A172 (cell line): ENCODE results near the gene PDE4D. TPM values are rescaled to one million over a fixed set of nuclear protein-coding genes. Genes with fewer than 3 reads are reported as not detected.
"Not testable (repeated sequence)": the region's sequence is repeated elsewhere in the genome, so short reads cannot be mapped to it uniquely, and the experiment has no call there.

Source experiments
- DNase-seq: peaks from one replicate; pipeline ENCODE4 v3.0.0-alpha.2; 2015; ENCODE audit warnings: low spot score
- total RNA-seq: library from RNA; depleted of rRNA; stranded (reverse); fragments of >200 nt; shearing (Covaris generic); gene quantifications from 2 replicates; pipeline ENCODE4 v1.2.3, GENCODE V29; 2014

Gene PDE4D
- total RNA-seq, 1 experiment from 2014 or later: 7.6 TPM

DNA sequence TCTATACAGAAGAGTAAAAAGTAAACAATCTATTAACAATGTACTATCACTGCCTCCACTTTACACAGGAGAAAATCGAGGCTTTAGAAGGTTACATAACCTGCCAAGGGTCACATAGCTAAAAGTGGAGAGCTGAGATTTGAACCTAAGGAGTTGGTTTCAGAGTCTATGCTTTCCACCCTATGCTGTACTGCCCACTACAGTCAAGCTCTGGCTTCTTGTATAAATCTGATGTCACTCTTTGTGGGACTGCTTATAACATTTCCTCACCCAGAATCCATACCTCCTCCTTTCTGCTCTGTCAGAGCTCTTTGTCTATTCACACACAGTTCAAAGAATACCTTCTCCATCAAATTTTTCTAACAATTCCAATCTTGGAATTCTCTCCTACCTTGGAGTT is 807.5 kb downstream of the PDE4D start:
- no peak for DNase-seq

DNA sequence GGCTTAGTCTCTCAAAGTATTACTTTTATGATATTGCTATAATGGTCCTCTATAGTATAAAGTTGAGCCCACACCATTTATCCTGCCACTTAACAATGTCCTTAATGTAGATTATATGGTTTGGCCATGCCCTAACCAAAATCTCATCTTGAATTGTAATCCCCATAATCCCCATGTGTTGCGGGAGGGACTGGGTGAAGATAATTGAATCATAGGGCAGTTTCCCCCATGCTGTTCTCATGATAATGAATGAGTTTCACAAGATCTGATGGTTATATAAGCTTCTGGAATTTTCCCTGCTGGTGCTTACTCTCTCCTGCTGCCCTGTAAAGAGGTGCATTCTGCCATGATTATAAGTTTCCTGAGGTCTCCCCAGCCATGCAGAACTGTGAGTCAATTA is 811.8 kb downstream of the PDE4D start:
- no peak for DNase-seq

DNA sequence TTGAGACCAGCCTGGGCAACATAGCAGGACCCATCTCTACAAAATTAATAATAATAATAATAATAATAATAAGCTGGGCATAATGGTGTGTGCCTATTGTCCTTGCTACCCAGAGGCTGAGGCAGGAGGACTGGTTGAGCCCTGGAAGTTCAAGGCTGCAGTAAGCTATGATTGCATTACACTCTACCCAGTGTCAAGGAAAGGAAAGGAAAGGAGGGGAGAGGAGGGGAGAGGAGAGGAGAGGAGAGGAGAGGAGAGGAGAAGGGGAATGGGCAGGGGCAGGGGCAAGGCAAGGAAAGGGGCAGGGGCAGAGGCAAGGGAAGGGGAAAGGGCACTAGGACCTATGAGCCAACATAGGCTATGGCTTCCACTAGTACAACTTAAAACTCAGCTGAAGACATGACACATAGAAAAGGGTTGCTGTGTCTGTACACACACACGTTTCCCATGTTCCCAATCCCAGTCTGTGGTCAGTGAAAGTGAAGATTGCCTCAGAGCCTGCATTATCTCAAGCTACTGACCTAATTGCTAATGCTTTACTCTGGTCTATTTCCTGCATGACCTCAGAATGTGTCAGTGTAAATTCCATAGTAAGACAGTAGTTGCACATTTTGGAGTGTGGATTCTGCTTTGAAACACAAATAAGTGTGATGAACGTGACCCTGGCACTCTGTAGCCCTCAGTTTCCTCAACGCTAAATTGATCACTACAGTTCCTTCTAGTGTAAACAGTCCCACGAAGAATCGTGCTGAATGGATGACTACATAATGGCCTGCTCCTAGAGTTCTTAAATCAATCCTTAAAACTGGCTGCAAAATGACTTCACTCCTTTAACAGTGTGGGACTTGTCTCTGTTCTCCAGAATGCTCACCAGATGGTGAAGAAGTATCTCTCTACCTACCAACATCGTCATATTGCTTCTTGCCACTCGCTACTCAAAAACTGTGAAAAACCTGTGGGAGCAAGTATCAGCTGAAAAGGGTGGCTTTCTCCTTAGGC is 813.6 kb downstream of the PDE4D start:
- DNase-seq: peak; percentile 72

DNA sequence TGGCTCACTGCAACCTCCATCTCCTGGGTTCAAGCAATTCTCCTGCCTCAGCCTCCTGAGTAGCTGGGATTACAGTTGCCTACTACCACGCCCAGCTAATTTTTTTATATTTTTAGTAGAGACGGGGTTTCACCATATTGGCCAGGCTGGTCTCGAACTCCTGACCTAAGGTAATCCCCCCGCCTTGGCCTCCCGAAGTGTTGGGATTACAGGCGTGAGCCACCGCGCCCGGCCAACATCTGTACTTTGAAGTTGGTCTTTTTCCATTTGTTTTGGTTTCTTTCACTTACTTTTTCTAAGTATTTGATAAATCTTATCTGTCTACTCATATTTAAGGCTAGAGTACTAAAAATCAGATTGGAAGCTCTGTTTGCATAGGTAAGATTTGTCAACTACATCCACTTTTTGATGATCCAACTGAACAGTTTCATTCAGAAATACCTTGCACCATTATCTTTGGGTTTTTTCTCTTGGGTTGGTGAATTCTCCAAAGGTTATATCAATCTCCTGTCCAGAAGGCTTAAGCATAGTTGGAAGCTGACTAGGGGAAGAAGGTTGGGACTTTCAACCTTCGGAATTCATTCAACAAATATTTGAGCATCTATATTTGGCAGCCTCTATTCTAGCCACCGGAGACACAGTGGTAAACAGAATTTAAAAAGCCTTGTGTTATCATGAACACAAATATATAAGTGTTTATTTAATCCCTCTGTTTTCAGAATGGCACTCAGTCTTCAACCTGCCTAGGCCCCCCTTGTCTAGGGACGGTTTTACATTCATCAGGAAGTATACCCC is 821.6 kb downstream of the PDE4D start:
- no peak for DNase-seq

DNA sequence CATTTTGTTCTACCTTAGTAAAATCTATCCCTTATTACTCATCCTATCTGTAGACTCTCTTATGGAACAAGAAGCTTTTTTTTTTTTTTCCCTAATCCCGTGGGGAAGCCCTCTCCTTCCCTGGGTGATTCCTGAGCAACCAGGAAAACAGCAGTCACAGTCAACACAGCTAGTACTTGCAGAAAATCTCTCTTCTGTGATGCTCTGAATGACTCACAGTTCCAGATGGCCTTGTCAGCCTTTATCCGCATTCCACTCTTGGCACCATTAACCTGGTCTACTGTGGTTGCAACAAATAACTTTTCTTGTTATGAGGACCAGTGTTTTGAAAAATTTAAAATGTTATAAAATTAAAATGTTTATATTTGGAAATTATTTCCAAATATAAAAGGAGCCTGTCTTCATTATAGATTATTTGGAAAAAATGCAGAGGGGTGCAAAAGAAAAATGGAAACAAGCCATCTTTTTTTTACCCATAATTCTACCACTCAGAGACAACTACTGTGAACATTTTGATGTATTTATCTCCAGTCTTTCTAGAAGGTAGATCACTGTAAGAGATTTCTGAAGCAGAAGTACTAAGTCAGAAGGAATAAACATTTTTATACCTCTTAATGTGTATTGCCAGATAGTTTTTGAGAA is 824.0 kb downstream of the PDE4D start:
- peak; percentile 87 for DNase-seq

DNA sequence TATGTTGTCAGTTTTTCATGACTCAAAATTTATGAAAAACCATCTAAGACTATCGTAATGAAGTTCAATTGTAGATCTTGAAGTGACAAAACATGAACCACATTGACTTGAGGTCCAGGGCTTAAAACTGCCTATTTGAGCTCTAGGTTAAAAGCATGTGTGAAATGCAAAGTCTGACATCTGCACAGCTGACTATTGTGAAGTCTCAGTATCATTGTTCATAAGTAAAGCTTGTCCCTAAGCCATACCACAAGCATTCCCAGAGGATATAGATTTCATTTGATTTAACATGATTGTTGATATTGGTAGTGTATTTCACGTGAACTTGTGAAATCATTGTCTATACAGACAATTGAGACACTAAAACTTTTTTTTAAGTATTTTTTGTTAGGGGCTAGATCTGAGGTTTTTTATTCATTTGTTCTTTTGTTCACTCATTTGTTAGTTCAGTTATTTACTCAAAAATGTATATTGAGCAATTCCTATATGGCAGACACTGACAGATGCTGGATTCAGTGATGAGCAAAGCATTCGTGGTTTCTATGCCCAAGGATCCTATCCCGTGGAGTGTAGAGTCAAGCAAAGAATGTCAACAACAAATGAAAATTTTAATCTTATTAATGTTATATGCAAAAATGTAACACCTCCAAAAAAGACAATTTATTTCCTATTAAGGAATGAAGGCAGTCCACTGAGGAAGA is 825.4 kb downstream of the PDE4D start:
- no peak for DNase-seq

DNA sequence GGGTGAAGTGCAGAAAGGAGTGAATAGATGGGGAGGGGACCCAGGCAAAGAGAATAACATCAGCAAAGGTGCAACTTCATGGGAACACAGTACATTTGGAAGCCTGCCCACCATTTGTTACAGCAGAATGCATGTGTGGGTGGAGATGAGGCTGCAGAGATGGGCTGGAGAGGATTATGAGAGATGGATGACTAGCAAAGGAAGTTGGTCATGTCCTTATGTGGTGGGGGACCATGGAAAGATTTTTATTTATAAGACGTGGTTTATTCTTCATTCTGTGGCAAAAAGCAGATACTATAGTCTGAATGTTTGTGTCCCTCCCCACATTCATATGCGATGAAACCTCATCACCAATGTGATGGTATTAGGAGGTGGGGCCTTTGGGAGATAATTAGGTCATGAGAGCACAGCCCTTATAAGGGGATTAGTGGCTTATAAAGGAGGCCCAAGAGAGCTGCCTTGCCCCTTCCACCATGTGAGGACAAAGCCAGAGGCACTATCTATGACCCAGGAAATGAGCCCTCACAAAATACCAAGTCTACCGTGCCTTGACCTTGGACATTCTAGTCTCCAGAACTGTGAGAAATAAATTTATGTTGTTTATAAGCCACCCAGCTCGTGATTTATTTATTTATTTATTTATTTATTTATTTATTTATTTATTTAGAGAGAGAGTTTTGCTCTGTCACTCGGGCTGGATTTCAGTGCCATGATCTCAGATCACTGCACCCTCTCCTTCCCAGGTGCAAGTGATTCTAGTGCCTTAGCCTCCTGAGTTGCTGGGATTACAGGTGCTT is 827.0 kb downstream of the PDE4D start:
- DNase-seq: no peak

DNA sequence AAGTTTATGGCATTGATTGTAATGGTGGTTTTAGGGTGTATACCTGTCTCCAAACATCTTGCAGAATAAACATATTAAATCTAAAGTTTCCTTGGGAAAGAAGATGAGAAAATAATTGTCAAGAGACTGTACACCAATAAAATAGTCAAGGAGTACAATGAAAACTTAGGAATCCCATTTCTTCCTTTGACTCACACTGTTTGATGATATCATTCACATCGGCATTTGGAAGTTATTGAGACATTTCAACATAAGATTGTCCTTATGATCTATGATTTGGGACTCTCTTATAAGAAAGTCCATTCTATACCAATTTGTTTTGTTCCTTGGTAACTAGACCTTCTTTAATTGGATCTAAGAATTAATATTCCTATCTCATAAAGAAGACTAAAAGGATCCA is 828.0 kb downstream of the PDE4D start:
- DNase-seq: no peak

DNA sequence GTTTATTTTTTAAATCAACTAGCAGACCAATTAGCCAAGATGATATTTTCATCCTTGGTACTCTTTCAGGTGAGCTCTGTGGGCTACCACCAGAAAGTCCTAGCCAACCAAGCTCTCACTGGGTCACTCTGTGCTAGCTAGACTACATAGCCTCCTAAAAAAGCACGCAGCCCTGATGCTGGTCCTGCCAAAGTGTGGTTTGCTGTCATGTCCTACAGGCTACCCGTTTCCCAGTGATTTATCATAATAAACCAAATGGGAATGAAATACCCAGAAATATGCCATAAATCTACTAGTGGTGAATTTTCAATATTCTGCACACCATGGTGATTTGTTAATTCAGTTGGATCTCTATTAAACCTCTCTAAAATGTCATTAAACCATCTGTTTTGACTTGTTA is 829.2 kb downstream of the PDE4D start:
- DNase-seq: no peak

DNA sequence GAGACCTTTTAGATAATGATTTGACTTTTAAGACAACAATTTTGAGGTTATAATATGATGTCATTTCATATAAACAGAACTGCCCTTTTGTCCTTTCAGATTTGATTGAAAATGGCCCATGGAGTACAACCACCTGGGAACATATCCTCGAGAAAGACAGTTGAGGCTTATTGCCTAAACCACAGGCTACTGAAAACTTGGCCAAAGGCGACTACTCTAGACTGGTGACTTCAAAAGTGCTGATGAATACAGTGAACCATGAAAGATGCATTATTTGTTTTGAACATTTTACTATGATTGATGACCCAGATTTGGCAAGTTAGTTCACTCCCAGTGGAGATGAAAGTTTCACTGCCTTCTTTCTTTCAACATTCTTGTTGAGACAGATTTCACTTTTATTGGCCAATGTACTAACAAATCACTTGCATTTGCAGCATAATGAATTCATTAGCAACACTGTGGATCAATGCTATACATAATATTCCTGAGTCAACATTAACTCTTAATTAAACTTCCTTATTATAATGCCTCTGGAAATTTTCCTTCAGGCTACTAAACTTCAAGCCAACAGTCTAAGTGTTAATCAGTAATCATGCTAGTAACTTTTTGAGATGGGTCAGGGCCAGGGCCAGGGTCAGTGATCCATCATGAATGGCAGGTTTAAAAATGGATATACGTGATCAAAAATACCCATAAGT is 830.4 kb downstream of the PDE4D start:
- peak; percentile 5 for DNase-seq

DNA sequence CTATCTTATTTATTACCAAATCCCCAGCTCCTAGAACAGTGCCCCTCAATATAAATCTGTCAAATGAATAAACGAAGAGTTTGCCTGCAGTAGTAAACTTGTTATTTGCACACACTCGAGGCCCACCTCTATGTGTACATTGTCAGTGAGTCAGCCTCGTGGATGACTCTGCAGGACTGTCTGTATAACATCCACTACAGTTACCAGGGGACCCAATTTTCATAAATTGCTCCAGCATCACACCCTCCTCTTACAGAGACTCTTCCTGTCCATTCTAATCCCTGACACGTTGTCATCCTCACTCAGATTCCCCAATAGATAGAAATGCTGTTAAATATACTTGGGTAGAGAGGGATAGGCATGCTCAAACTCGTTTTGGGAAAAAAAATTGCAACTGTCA is 832.1 kb downstream of the PDE4D start:
- no peak for DNase-seq

DNA sequence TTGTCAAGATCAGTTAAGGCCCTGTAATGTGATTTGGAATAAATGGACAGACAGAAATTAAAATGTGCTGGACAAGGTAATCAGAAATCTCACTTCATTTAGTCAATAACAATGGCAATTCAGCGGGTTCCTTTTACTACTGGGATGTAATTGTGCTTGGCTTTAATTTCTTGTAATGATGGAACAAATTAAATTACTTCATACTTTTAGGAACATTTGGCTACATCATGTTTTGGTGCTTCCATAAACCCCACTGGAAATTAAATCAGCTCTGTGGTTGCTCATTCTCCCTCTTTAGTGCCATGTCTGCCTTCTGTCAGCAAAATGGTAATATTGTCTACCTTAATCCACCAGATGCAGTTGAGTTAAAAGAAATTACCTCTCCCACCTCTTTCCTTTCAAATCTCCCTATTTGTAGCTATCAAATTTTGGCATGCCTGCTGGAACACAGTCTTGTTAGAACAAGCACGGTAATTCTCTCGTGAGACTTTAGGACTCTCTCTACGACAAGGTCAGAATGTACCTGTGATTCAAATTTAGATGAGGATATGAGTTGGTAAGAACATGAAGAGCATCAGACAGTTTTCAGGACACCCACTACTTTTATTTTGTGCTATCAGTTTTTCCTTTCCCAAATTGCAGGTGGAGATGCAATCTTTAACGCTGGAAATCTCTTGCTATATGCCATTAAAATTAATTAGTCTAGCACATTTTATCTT is 834.4 kb downstream of the PDE4D start:
- DNase-seq: no peak

DNA sequence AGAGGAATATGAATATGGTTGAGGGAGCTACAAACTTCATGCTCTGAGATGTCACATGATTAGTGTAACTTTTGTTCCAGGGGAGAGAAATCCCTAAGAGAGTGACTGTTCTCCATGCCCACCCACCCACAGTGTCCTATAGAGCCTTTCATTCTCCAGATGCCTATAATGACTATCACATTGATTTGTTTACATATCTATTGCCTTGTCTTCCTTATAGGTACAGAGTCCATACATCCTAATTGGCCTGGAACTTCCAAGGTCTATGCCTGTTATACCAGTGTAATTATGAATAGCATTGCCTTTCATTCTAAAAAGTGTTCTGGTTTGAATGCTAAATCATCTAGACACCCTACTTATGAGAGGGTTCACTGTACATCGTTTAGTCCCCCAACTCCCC is 835.3 kb downstream of the PDE4D start:
- DNase-seq: no peak

DNA sequence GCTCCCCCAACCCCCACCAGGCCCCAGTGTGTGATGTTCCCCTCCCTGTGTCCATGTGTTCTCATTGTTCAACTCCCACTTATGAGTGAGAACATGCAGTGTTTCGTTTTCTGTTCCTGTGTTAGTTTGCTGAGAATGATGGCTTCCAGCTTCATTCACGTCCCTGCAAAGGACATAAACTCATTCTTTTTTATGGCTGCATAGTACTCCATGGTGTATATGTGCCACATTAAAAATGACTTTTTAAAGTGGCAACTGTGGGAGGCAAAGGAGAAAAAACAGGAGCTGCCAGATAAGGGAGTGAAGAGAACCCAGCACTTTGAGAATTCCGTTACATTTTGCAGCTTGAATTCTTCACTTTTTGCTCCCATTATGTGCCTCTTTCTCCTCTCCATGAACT is 836.9 kb downstream of the PDE4D start:
- not testable (repeated sequence) for DNase-seq

DNA sequence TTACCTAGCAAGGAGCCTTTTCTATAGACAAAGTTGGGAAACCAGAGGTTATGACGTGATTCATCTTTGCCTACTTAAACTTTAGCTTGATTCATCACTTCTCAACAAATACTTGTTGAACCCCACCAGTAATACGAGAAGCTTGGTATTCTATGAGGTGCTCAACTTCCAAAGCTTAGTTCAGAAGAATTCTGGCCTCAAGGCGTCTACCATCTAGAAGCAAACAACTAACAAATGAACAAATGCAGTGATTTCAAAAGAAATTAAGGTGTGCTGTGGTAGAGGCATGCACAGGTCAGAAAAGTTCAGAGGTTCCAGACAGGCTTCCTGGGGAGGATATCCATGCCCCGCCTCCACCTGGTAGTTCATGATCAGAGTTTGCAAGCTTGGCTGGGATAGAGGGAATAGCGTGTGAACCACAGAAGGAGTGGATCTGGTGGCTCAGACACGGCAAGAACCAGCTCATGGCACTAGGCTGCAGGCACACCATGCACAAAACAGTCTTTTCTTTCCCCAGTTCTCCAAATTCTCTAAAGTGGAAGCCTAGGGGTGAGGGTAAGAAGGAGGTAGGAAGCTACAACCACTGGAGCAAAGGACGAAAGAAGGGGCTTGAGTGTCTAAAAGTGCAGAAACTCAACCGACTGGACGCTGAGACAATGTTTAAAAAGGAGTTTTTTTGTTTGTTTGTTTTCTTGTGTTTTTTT is 837.6 kb downstream of the PDE4D start:
- no peak for DNase-seq

DNA sequence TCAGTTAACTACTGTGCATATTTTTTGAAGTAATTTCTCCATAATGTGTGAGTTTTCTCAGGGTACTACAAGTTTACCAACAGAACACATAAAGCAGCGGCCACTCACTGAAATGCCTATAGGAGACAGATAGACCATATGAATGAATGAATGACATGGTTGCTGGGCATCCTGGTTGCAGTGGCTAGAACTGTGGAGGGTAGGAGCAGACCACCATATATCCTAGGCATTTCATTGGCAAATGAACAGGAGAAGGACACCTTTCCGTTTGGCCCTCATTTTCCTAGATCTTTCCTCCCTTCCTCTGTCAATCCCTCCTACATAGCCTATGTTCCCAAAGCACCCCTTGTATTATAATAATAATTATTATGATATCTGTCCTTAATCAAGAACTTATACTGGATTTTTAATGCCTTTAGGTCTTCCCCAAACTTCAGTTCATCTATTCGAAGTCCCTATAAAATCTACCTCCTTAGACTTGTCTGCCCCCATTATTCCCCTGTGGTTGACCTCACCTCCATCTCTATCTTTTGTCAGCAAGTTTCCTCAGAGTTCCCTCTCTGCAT is 838.5 kb downstream of the PDE4D start:
- DNase-seq: no peak

DNA sequence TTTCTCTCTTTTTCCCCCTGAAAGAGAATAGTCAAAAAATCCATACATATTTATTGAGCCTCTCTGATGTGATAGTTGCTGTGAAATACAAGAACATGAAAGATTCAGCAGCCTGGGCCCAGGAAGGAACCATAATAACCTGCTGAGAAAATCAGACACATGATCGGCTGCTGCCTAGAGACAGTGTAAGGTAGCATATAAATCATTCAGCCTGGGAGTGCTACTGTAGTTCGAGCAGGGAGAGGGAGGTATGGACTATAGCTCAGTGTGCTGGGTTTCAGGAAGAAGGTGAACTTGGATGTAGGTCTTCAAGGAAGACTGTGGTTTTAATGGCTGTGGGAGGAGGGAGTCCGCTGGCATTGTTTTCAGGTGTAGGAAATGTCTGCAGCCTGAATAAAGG is 841.6 kb downstream of the PDE4D start:
- no peak for DNase-seq

DNA sequence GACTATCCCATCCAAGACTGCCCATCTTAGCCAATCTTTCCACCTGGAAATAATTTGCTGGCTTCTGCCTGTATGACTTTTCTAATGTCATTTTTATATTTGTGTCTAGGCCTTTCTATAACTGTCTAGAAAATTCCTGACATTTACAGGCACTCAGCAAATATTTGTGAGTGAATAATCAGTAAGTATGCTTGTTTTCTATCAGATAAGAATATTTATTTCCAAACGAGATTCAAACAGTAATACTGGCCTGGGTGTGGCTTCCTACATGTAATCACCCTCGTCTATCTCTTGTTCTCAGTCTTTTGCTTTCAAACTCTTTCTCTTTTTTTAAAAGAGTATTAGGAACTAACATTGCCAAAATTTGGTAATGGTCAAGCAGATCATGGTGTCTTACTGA is 844.4 kb downstream of the PDE4D start:
- DNase-seq: no peak
